Testis (tissue), 3 donors: ENCODE results near the gene TSPAN11. TPM values are rescaled to one million over a fixed set of nuclear protein-coding genes. Genes with fewer than 3 reads are reported as not detected.

Experiments
- DNase-seq: peaks from one replicate; pipeline ENCODE4 v3.0.0-alpha.2; 2019
- H3K27ac ChIP-seq, 2 donors: fragments of 200-600 bp; sonication (generic); one replicate each; pipeline ENCODE4 v1.5.1; 2019
- H3K27me3 ChIP-seq: fragments of 200-600 bp; sonication (generic); one replicate; pipeline ENCODE4 v1.5.1; 2019
- H3K36me3 ChIP-seq: fragments of 200-600 bp; sonication (generic); one replicate; pipeline ENCODE4 v1.5.1; 2017; ENCODE audit warnings: low read depth; ENCODE audit errors: missing control alignments
- H3K4me1 ChIP-seq: fragments of 200-600 bp; sonication (generic); one replicate; pipeline ENCODE4 v1.5.1; 2019
- H3K4me3 ChIP-seq, 2 donors: fragments of 200-600 bp; sonication (generic); one replicate each; pipeline ENCODE4 v1.5.1; 2017 to 2019
- H3K9me3 ChIP-seq: fragments of 200-600 bp; sonication (generic); one replicate; pipeline ENCODE4 v1.5.1; 2017
- POLR2A ChIP-seq: fragments of 450-650 bp; IDR thresholded peaks from one replicate; pipeline ENCODE4 v1.6.1; 2017; ENCODE audit warnings: antibody characterized with exemption, mild to moderate bottlenecking, moderate library complexity
- WGBS, 2 donors: methylation state at CpG; one replicate each; pipeline ENCODE4 v1.1.5; 2018; 5-methylcytosine and 5-hydroxymethylcytosine counted together
- intact Hi-C: fragments of 100-400 bp; cut with DNase I; formaldehyde crosslinking; loops from one replicate; pipeline ENCODE4 v1.15.1; 2023; ENCODE audit warnings: low total_unique reads
- polyA plus RNA-seq: library from polyadenylated mRNA; stranded (reverse); fragments of 350-450 nt; fragmentation: Illumina TruSeq; extraction: RNeasy Lipid Tissue Mini Kit (QIAGEN cat#74804); gene quantifications from one replicate; pipeline ENCODE4 v1.2.3, GENCODE V29; 2014; ENCODE audit warnings: low read depth, low replicate concordance; ENCODE audit not compliant: insufficient read depth
- total RNA-seq, 2 donors: library from RNA; depleted of rRNA; stranded (reverse); fragments of >200 nt; gene quantifications; one replicate each; pipeline ENCODE4 v1.2.3, GENCODE V29; 2016
- TF ChIP-seq, protein P1 (sequence below), 3 experiments: fragments of 450-650 bp in 2 of 3; fragments of 200-600 bp in 1 of 3; sonication (generic) in 1 of 3; IDR thresholded peaks; one replicate each; pipeline ENCODE4 v1.5.1; 2016 to 2019; ENCODE audit warnings: antibody characterized with exemption in 3 of 3, mild to moderate bottlenecking in 2 of 3, moderate library complexity in 1 of 3

TSPAN11 gene
- total and polyA plus RNA-seq, 3 donors from 2014 or later = 2.4 to 2.7 (median 2.7) TPM

DNA sequence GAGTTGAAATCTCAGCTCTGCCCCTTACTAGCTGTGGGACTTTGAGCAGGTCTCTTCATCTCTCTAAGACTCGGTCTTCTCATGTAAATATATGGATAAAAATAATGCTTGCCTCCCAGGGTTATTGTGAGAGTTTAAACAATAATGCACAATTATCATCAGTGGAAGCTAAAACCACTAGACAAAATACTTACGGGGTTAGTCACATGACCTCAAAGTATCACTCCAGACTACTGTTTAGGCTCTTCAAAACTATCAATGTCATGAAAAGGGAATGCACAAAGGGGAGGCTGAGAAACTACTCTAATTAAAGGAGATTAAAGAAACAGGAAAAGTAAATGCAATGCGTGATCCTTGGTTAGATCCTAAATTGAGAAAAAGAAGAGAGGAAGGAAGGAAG lies 24.5 kb upstream of the TSPAN11 start:
- Histone ChIP-seq H3K36me3 (no peaks in the 10 kb centered on the region), H3K4me1 (no peaks in the 10 kb centered on the region), H3K9me3 (no peaks in the 10 kb centered on the region), H3K27me3 (no peaks in the 10 kb centered on the region), H3K4me3 (no peak overlapping the region), H3K27ac (no peak overlapping the region)
- DNase-seq = no peak
- intact Hi-C loops = no loop called here
- no peak for TF ChIP-seq POLR2A
- TF ChIP-seq, protein P1, sequence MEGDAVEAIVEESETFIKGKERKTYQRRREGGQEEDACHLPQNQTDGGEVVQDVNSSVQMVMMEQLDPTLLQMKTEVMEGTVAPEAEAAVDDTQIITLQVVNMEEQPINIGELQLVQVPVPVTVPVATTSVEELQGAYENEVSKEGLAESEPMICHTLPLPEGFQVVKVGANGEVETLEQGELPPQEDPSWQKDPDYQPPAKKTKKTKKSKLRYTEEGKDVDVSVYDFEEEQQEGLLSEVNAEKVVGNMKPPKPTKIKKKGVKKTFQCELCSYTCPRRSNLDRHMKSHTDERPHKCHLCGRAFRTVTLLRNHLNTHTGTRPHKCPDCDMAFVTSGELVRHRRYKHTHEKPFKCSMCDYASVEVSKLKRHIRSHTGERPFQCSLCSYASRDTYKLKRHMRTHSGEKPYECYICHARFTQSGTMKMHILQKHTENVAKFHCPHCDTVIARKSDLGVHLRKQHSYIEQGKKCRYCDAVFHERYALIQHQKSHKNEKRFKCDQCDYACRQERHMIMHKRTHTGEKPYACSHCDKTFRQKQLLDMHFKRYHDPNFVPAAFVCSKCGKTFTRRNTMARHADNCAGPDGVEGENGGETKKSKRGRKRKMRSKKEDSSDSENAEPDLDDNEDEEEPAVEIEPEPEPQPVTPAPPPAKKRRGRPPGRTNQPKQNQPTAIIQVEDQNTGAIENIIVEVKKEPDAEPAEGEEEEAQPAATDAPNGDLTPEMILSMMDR (IDR thresholded peaks at IDR 0.05) = no peak
- WGBS, 2 donors = 82 to 92% methylated on average over 3 of the region's 3 CpGs

DNA sequence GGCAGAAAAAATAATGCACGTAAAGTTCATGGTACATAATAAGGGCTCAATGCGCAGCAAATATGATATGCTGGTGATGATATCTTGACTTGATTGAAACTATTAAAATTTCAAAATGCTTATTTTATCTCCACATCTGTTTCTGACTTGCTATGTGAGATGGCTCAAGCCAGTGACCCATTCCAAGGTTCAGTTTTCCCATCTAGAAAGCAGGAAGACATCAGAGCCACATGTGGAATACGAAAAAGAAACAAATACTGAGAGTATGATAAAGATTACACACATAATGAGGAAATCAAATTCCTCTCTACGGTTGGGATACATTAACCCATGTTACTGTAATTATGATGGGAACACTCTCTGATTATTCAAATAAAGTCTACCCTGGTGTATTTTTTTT lies 24.0 kb upstream of the TSPAN11 start:
- Histone ChIP-seq H3K36me3 (no peaks in the 10 kb centered on the region), H3K4me1 (no peaks in the 10 kb centered on the region), H3K27me3 (no peaks in the 10 kb centered on the region), H3K9me3 (no peaks in the 10 kb centered on the region), H3K4me3 (no peak overlapping the region), H3K27ac (no peak overlapping the region)
- no peak for DNase-seq
- 51 to 67% methylated on average over 4 of the region's 4 CpGs for WGBS, 2 donors
- TF ChIP-seq, protein P1 (IDR thresholded peaks at IDR 0.05) = no peak
- TF ChIP-seq POLR2A = no peak
- intact Hi-C loops = no loop called here

DNA sequence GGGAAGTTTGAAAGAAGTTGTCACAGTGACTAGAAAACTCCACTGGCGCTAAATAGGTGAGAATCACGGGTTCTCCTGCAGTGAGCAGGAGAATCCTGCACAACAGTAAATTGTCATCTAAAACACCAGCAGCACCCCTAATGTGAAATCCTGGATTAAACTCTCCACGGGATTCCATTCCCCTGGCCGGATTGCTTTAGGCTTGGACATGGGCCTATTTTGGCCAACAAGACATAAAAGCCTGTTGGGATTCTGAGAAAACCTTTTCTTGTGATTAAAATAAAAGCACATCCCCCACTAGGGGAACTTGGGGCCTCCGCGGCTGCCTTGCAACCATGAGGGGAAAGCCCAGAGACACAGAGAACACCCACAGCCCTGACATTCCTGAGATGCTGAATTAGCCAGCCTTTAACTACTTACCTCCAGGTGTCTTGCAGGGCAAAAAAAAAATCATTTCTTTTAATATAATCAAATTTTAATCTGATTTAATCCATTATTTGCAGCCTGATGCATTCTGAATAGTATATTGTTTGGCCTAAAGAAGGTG lies 21.0 kb upstream of the TSPAN11 start:
- intact Hi-C loops = no loop called here
- H3K4me3 ChIP-seq = no peak overlapping the region
- no peaks in the 10 kb centered on the region for H3K9me3 ChIP-seq
- no peaks in the 10 kb centered on the region for H3K36me3 ChIP-seq
- no peaks in the 10 kb centered on the region for H3K27me3 ChIP-seq
- H3K4me1 ChIP-seq = peaks cover 2% of the 10 kb centered on the region
- WGBS, 2 donors = 63 to 74% methylated on average over 6 of the region's 6 CpGs
- H3K27ac ChIP-seq = no peak overlapping the region
- DNase-seq = no peak
- no peak for TF ChIP-seq POLR2A
- TF ChIP-seq, protein P1 (IDR thresholded peaks at IDR 0.05) = no peak

DNA sequence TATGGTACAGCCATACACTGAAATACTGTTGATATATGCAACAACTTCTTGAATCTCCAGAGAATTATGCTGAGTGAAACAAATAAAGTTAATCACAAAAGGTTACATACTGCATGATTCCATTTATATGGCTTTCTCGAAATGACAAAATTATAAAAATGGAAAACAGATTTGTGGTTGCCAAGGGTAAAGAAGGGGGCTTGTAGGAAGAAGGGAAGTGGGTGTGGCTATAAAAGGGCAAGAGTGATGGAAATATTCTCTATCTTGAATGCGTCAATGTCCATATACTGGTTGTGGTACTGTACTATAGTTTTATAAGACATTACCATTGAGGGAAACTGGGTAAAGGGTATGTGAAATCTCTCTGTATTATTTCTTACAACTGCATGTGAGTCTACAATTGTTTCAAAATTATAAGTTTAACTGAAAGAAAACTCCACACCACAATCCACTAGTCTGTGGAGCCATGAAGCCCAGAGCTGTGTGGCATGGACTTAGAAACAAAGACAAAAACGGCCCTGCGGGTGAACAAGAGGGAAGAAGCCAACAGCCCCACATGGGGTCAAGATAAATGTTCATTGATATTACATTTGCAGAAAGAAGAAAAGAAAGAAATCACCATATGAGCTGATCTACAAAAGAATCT lies 18.3 kb upstream of the TSPAN11 start:
- Histone ChIP-seq H3K4me1 (peaks cover 2% of the 10 kb centered on the region), H3K4me3 (no peak overlapping the region), H3K36me3 (no peaks in the 10 kb centered on the region), H3K9me3 (no peaks in the 10 kb centered on the region), H3K27me3 (no peaks in the 10 kb centered on the region), H3K27ac (peak overlapping the region in 1 of 2 donors; percentile 57)
- TF ChIP-seq, protein P1 (IDR thresholded peaks at IDR 0.05) = no peak
- no peak for TF ChIP-seq POLR2A
- intact Hi-C loops = no loop called here
- WGBS, 2 donors = 69 to 78% methylated on average over 4 of the region's 4 CpGs
- no peak for DNase-seq
